ENCODE measurements around the gene ABCD1.

Gene ABCD1

DNA sequence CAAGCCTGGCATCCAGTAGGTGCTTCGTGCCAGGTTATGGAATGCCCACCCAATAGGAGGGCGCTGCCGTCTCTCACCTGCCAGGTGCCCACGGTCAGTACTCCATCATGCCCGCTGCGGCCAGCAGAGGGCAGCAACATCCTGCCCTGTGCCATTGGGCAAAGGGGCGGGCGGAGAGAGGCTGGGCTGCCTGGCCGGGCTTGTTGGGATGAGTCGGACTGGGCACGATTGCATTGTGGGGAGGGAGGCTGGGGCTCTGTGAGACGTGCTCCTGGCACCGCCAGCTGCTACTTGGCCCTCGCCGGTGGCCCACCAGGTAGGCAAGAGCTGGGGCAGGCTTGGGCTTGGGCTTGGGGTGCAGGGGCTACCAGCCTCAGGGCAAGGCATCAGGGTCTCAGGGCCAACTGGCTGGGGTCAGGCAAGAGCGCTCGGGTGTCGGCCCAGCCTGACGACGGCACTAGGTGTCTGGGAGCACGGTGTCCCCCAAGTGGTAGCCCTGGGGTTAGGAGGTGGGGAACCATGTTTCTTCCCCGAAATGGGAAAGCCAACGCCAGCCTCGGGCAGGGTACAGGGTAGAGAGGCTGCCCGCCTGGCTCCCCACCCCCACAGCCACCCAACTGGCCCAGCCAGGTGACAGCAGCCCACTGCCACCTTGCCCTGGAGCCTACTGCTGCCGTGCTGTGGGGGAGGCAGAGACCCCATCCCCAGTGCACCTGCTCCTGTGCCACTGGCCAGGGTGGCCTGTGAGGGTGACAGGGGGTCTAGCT lies 39.5 kb downstream of the ABCD1 start, which contains the start of gene PLXNB3:
Gene PLXNB3, plus strand, starts transcription at position 261 of the 767 bp plus-strand sequence. CDS start 1,287 bp downstream, outside the sequence.
- DNase-seq: peak; percentile 60

DNA sequence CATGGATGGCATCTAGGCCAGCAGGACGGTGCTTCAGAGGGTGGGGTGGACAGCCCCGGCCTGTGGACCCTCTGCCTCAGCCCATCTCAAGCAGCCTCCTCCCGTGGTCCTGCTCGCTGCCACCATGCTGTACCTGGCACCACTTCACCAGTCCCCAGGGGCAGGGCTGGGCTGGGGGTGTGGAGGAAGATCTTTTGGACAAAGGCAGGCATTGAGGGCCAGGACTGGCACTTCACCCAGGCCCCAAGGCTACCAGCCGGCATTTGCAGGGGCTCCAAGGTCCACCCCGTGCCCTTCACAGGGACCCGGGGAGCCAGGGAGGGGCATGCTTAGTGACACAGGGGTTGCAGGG lies 40.1 kb downstream of the ABCD1 start:
- DNase-seq: no peak

- DNase-seq: no peak
Measured at GRCh38 chrX:153765138-153766079, 40.8 kb downstream of the ABCD1 start.

GRCh38 chrX:153766098-153766817 lies 41.6 kb downstream of the ABCD1 start:
- DNase-seq: peak; percentile 31

GRCh38 chrX:153766871-153767673 lies 42.4 kb downstream of the ABCD1 start:
- no peak for DNase-seq

DNA sequence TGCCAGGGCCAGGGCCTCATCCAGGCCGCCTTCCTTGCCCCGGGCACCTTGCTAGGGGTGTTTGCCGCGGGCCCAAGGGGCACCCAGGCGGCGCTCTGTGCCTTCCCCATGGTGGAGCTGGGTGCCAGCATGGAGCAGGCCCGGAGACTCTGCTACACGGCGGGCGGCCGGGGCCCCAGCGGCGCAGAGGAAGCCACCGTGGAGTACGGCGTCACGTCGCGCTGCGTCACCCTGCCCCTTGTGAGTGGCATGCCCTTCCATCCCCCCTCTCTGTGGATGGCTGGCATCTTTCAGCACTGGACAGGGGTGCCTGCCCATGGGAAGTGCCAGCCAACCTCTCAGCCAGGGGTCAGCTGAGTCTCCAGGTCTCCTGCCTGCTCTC lies 43.0 kb downstream of the ABCD1 start:
- DNase-seq: no peak

DNA sequence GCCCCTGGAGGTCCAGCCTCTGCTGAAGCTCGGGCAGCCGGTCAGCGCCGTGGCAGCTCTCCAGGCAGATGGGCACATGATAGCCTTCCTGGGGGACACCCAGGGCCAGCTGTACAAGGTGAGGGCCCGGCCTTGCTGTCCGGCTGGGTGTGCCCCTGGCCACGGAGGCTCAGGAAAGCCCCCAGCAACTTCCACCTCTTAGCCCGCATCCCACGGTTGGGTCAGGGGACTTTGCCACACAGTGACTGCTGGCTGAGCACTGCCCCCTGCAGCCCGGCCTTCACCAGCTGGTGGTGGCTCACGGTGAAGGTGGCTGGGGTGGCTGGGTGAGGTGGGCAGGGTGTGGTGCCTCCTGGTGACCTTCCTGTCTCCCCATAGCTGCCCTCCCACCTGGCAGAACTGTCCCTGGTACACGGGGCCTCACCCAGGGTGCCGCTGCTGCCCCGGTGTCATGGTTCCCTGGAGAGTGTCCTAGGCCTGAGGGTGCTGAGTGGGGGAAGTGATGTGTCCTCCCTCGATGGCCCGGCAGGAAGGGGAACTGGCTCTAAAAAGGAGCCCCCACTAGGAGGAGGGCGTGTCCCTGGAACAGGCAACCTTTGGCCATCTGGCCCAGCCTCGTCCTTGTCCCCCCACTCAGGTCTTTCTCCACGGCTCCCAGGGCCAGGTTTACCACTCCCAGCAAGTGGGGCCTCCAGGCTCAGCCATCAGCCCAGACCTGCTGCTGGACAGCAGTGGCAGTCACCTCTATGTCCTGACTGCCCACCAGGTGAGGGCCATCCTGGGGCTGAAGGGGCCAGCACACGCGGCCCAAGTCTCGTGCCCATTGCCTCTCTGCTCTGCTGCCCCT lies 43.9 kb downstream of the ABCD1 start:
- no peak for DNase-seq

DNA sequence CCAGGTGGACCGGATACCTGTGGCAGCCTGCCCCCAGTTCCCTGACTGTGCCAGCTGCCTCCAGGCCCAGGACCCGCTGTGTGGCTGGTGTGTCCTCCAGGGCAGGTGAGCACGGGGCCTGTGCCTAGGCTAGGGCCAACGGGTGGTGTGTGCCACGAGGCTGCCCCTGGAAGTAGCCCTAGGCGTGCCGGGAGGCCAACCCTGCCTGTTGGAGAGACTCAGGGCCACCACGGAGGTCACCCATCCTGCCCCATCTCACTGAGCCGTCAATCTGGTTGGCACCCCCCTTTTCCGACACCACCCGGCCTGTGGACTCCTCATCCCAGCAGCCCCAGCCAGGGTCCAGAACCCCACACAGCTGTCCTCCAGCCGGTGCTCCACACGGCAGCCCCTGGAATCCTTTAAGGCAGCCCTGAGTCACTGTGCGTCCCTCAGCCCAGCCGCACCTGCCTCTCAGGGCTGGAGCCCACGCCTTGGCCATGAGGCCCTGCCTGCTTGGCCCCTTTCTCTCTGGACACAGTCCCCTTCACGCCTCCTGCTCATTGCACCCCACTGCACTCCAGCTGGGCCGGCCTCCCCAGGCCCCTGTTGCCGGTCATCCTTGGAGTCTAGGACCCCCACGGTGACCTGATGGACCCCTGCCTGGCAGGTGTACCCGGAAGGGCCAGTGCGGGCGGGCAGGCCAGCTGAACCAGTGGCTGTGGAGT lies 44.7 kb downstream of the ABCD1 start:
- DNase-seq: no peak

DNA sequence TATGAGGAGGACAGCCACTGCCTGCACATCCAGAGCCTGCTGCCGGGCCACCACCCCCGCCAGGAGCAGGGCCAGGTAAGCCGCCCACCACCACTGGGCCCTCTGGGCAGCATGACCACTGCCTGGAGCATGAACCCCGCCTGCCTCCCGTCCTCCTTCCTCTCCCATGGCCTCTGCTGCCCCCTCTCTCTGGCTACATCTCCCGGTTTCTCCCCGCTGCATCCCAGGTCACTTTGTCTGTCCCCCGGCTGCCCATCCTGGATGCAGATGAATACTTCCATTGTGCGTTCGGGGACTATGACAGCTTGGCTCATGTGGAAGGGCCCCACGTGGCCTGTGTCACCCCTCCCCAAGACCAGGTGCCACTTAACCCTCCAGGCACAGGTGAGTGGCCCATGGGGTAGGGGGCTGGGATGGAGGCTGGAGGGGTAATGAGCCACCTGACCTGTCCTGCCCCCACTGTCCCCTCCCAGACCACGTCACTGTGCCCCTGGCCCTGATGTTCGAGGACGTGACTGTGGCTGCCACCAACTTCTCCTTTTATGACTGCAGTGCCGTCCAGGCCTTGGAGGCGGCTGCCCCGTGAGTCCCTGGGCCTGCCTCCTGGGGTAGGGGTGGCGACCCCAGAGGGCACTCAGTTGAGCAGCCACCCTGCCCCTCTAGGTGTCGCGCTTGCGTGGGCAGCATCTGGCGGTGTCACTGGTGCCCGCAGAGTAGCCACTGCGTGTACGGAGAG lies 45.4 kb downstream of the ABCD1 start:
- no peak for DNase-seq

DNA sequence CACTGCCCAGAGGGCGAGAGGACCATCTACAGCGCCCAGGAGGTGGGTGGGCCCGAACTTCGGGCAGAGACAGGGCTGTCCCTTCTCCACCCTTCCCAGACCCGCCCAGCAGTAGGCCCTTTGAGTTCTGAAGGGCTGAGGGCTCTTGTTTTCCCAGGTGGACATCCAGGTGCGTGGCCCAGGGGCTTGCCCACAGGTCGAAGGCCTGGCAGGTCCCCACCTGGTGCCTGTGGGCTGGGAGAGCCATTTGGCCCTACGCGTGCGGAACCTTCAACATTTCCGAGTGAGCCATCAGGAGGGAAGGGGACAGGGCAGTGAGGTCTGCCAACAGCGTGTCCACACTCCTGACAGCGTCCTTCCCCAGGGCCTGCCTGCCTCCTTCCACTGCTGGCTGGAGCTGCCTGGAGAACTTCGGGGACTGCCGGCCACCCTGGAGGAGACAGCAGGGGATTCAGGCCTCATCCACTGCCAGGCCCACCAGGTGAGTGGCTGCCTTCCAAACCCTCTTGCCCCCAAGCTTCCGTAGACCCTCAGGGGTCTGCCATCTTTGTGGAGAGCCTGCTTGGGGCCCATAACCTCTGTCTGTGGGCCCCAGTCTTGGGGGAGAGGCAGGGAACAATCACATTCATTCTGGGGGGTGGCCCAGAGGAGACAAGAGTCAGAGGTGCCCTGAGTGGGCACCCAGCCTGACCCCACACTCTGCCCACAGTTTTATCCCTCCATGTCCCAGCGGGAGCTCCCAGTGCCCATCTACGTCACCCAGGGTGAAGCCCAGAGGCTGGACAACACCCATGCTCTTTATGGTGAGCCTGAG lies 46.2 kb downstream of the ABCD1 start:
- DNase-seq: no peak

DNA sequence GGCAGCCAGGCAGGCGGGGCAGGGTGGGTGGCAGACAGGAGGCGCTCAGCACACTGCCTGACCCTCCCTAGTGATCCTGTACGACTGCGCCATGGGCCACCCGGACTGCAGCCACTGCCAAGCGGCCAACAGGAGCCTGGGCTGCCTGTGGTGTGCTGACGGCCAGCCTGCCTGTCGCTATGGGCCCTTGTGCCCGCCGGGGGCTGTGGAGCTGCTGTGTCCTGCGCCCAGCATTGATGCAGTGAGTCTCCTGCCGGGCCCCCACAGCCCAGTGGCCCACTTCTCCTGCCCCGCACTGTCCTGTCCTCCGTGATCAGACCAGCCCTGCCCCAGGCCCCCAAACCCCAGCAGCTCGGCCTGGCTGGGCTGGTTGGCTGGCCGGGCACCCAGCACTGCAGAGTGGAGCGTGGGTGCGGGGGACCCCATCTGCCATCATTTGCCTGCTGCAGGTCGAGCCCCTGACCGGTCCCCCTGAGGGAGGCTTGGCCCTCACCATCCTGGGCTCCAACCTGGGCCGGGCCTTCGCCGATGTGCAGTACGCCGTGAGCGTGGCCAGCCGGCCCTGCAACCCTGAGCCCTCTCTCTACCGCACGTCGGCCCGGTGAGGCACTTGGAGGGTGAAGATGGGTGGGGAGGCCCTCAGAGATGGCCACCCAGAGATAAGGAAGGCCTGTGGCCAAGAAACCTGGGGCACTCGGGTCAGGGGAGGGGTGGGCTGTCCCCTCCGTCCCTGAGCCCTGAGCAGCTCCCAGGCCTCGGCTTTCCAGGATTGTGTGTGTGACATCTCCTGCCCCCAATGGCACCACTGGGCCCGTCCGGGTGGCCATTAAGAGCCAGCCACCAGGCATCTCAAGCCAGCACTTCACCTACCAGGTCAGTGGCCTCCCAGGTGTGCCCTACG lies 47.0 kb downstream of the ABCD1 start:
- no peak for DNase-seq

DNA sequence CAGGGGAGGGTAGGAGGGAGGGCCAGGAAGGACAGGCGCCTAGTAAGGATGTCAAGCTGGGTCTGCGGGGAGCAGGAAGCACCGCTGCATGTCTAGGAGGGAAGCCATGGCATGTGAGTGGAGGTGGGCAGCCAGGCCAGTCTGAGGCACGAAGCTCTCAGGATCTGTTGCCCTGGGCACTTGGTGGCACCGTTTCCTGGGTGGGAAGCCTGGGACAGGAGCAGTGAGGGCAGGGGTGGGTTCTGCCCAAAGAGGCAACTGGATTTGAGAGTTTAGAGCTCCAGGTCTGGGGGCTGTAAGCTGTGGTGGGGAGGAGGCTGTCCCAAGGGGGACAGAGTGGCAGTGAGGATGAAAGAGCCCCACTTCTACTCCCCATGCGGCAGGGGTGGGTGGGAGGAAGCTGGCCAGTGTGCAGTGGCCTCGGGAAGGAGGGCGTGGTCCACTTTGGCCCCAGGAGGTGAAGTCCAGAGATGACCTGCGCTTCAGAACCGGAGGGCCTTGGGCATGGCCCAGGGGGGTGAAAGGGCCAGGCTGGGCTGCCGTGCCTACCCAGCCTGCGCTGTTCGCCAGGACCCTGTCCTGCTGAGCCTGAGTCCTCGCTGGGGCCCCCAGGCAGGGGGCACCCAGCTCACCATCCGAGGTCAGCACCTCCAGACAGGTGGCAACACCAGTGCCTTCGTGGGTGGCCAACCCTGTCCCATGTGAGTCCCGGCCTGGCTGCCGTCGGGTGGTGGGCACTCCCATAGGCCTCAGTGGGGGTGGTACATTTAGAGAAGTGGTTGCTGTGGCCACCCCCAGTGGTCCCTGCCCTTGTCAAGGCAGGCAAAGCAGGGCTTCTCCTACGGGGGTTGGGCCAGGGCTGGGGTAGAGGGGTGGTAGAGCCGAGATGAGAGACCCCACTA lies 47.9 kb downstream of the ABCD1 start:
- no peak for DNase-seq

DNA sequence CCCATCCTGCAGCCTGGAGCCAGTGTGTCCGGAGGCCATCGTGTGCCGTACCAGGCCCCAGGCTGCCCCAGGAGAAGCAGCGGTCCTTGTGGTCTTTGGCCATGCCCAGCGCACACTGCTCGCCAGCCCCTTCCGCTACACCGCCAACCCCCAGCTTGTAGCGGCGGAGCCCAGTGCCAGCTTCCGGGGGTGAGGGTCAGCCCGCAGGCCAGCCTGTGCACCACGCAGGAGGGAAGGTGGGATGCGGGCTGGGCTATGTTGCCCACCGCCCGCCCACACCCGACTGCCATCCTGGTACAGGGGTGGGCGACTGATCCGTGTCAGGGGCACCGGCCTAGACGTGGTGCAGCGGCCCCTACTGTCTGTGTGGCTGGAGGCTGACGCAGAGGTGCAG lies 48.6 kb downstream of the ABCD1 start:
- no peak for DNase-seq

- DNase-seq: no peak
Measured at GRCh38 chrX:153773741-153774575, 49.3 kb downstream of the ABCD1 start.

DNA sequence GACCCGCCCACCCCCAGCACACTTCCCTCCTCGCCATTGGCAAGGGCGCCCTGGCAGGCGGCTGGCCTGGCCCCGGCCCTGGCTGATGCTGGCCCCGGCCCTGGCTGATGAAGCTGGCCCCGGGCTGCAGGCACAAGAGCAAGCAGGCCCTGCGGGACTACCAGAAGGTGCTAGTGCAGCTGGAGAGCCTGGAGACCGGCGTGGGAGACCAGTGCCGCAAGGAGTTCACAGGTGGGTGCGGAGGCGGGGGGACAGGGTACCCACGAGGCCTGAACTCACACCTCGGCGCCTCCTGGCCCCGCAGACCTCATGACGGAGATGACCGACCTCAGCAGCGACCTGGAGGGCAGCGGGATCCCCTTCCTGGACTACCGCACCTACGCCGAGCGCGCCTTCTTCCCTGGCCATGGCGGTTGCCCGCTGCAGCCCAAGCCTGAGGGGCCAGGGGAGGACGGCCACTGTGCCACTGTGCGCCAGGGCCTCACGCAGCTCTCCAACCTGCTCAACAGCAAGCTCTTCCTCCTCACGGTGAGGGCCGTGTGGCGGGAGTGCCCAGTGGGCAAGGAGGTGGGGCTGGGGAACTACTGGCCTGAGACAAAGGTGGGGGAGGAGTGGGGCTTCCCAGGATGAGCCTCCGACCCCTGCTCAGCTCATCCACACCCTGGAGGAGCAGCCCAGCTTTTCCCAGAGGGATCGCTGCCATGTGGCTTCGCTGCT lies 50.1 kb downstream of the ABCD1 start:
- no peak for DNase-seq

Measured in amniotic stem cell (primary cell).